CD4-positive, CD25-positive, alpha-beta regulatory T cell (primary cell): ENCODE measurements around the gene STARD5. TPM values are rescaled to one million over a fixed set of nuclear protein-coding genes. Genes with fewer than 3 reads are reported as not detected.

Experiments used
- ATAC-seq, 2 donors: fragments of 150-1000 bp; cut with Tn5 transposase; one replicate each; pipeline ENCODE4 v1.10.0; 2021; ENCODE audit warnings: low read depth in 2 of 2, moderate number of reproducible peaks in 2 of 2, moderate library complexity in 1 of 2
- DNase-seq, 3 donors: peaks; one replicate each; pipeline versions ENCODE4 v3.0.0 to v3.0.0-alpha.2; 2012 to 2022; ENCODE audit warnings: mixed read lengths in 1 of 3
- H3K27ac ChIP-seq: one replicate; pipeline ENCODE4 v1.7.0; 2013; ENCODE audit warnings: mild to moderate bottlenecking, low read length; ENCODE audit not compliant: insufficient read depth, poor library complexity, severe bottlenecking
- H3K27me3 ChIP-seq: one replicate; pipeline ENCODE4 v1.7.0; 2013; ENCODE audit warnings: low read length; ENCODE audit not compliant: control insufficient read depth, insufficient read depth
- H3K36me3 ChIP-seq: one replicate; pipeline ENCODE4 v1.7.0; 2013; ENCODE audit warnings: mild to moderate bottlenecking, low read length, moderate library complexity; ENCODE audit not compliant: control insufficient read depth, insufficient read depth
- H3K4me1 ChIP-seq: 2 replicates; pipeline ENCODE4 v1.7.0; 2013; ENCODE audit warnings: mild to moderate bottlenecking, low read length; ENCODE audit not compliant: insufficient read depth, control insufficient read depth, poor library complexity, severe bottlenecking
- H3K4me3 ChIP-seq: one replicate; pipeline ENCODE4 v1.7.0; 2013; ENCODE audit warnings: low read depth, mild to moderate bottlenecking, low read length, moderate library complexity
- H3K9me3 ChIP-seq, 2 experiments: 1 replicate in 1 of 2; 2 replicates in 1 of 2; pipeline ENCODE4 v1.7.0; 2013; ENCODE audit warnings: low read length in 2 of 2, mild to moderate bottlenecking in 1 of 2, moderate library complexity in 1 of 2; ENCODE audit not compliant: control insufficient read depth in 2 of 2
- H3K27ac Mint-ChIP-seq, 3 donors: one replicate each; pipeline ENCODE4 v1.8.0; 2020 to 2022; ENCODE audit warnings: mild to moderate bottlenecking in 3 of 3, mixed read lengths in 3 of 3, moderate library complexity in 2 of 3
- H3K27me3 Mint-ChIP-seq: one replicate; pipeline ENCODE4 v1.8.0; 2022; ENCODE audit warnings: mild to moderate bottlenecking, mixed read lengths
- H3K36me3 Mint-ChIP-seq: one replicate; pipeline ENCODE4 v1.8.0; 2020; ENCODE audit warnings: mixed read lengths
- H3K4me1 Mint-ChIP-seq, 4 donors: one replicate each; pipeline ENCODE4 v1.8.0; 2020 to 2022; ENCODE audit warnings: mixed read lengths in 4 of 4, mild to moderate bottlenecking in 1 of 4
- H3K4me3 Mint-ChIP-seq, 4 donors: one replicate each; pipeline ENCODE4 v1.8.0; 2020 to 2022; ENCODE audit warnings: mild to moderate bottlenecking in 4 of 4, mixed read lengths in 4 of 4, moderate library complexity in 3 of 4
- H3K9me3 Mint-ChIP-seq, 7 donors: one replicate each; pipeline ENCODE4 v1.8.0; 2020 to 2022; ENCODE audit warnings: mixed read lengths in 7 of 7, mild to moderate bottlenecking in 3 of 7, moderate library complexity in 2 of 7
- polyA plus RNA-seq, 4 donors: library from polyadenylated mRNA; unstranded; fragments of 300-500 nt; fragmentation: Illumina TruSeq; gene quantifications; one replicate each; pipeline ENCODE4 v1.2.3, GENCODE V29; 2021
- total RNA-seq: library from RNA; stranded (reverse); gene quantifications from one replicate; pipeline ENCODE4 v1.2.3, GENCODE V29; 2022

Gene STARD5
- total and polyA plus RNA-seq, 5 donors from 2014 or later: 4.0 to 6.6 (median 4.2) TPM

- Mint-ChIP-seq H3K4me1 (no peaks in the 10 kb centered on the region), H3K36me3 (no peaks in the 10 kb centered on the region), H3K27me3 (peaks cover 13% of the 10 kb centered on the region), H3K27ac (no peak overlapping the region), H3K9me3 (no peaks in the 10 kb centered on the region), H3K4me3 (no peak overlapping the region)
- DNase-seq: no peak
- no peak for ATAC-seq
- Histone ChIP-seq H3K36me3 (no peaks in the 10 kb centered on the region), H3K27ac (no peak overlapping the region), H3K9me3 (no peaks in the 10 kb centered on the region), H3K27me3 (no peaks in the 10 kb centered on the region), H3K4me1 (no peaks in the 10 kb centered on the region), H3K4me3 (no peak overlapping the region)
These were observed 22.7 kb upstream of the STARD5 start for GRCh38 chr15:81346611-81347010.

GRCh38 chr15:81343371-81343770 is 19.4 kb upstream of the STARD5 start:
- Mint-ChIP-seq H3K4me1 (no peaks in the 10 kb centered on the region), H3K4me3 (no peak overlapping the region), H3K27ac (peak overlapping the region in 1 of 3 donors; percentile 16), H3K9me3 (no peaks in the 10 kb centered on the region), H3K27me3 (peaks cover 12% of the 10 kb centered on the region), H3K36me3 (peaks cover 4% of the 10 kb centered on the region)
- H3K27me3 ChIP-seq: no peaks in the 10 kb centered on the region
- no peak for DNase-seq
- H3K27ac ChIP-seq: no peak overlapping the region
- no peaks in the 10 kb centered on the region for H3K36me3 ChIP-seq
- H3K9me3 ChIP-seq: no peaks in the 10 kb centered on the region
- no peaks in the 10 kb centered on the region for H3K4me1 ChIP-seq
- no peak overlapping the region for H3K4me3 ChIP-seq
- no peak for ATAC-seq

GRCh38 chr15:81341351-81341750 is 17.4 kb upstream of the STARD5 start:
- no peaks in the 10 kb centered on the region for H3K9me3 Mint-ChIP-seq
- H3K27me3 Mint-ChIP-seq: peaks cover 12% of the 10 kb centered on the region
- peaks cover 4% of the 10 kb centered on the region for H3K36me3 Mint-ChIP-seq
- H3K4me3 Mint-ChIP-seq: no peak overlapping the region
- ATAC-seq (no peak), DNase-seq (no peak)
- H3K27ac Mint-ChIP-seq: peak overlapping the region in 1 of 3 donors; percentile 34
- no peaks in the 10 kb centered on the region for H3K9me3 ChIP-seq
- H3K4me1 Mint-ChIP-seq: peaks cover 0 to 5% (median 5%) of the 10 kb centered on the region in 4 donors
- no peak overlapping the region for H3K27ac ChIP-seq
- H3K36me3 ChIP-seq: no peaks in the 10 kb centered on the region
- H3K27me3 ChIP-seq: no peaks in the 10 kb centered on the region
- H3K4me3 ChIP-seq: no peak overlapping the region
- no peaks in the 10 kb centered on the region for H3K4me1 ChIP-seq

- Histone ChIP-seq H3K4me3 (no peak overlapping the region), H3K27ac (no peak overlapping the region), H3K4me1 (no peaks in the 10 kb centered on the region), H3K27me3 (no peaks in the 10 kb centered on the region), H3K9me3 (no peaks in the 10 kb centered on the region), H3K36me3 (no peaks in the 10 kb centered on the region)
- H3K4me1 Mint-ChIP-seq: peaks cover 0 to 7% (median 5%) of the 10 kb centered on the region in 4 donors
- peaks cover 12% of the 10 kb centered on the region for H3K27me3 Mint-ChIP-seq
- peaks cover 4% of the 10 kb centered on the region for H3K36me3 Mint-ChIP-seq
- ATAC-seq (no peak), DNase-seq (no peak)
- H3K4me3 Mint-ChIP-seq: no peak overlapping the region
- H3K9me3 Mint-ChIP-seq: no peaks in the 10 kb centered on the region
- peak overlapping the region in 1 of 3 donors; percentile 10 for H3K27ac Mint-ChIP-seq
These were observed 15.9 kb upstream of the STARD5 start for GRCh38 chr15:81339851-81340250.

GRCh38 chr15:81339321-81339720 is 15.4 kb upstream of the STARD5 start:
- Mint-ChIP-seq H3K27ac (peak overlapping the region in 1 of 3 donors; percentile 10), H3K4me3 (no peak overlapping the region)
- no peak for ATAC-seq

GRCh38 chr15:81338170-81339007 is 14.4 kb upstream of the STARD5 start:
- Histone ChIP-seq H3K4me3 (no peak overlapping the region), H3K27ac (no peak overlapping the region), H3K36me3 (no peaks in the 10 kb centered on the region), H3K27me3 (no peaks in the 10 kb centered on the region), H3K4me1 (no peaks in the 10 kb centered on the region), H3K9me3 (no peaks in the 10 kb centered on the region)
- peaks cover 0 to 9% (median 6%) of the 10 kb centered on the region in 4 donors for H3K4me1 Mint-ChIP-seq
- no peaks in the 10 kb centered on the region for H3K9me3 Mint-ChIP-seq
- peak overlapping the region in 1 of 3 donors; percentile 33 for H3K27ac Mint-ChIP-seq
- ATAC-seq (no peak), DNase-seq (no peak)
- H3K27me3 Mint-ChIP-seq: peaks cover 7% of the 10 kb centered on the region
- no peak overlapping the region for H3K4me3 Mint-ChIP-seq
- H3K36me3 Mint-ChIP-seq: peaks cover 4% of the 10 kb centered on the region

More at GRCh38 chr15:81339321-81339720, 15.4 kb upstream of the STARD5 start:
- H3K9me3 Mint-ChIP-seq: no peaks in the 10 kb centered on the region
- H3K4me3 ChIP-seq: no peak overlapping the region
- H3K9me3 ChIP-seq: no peaks in the 10 kb centered on the region
- H3K4me1 ChIP-seq: no peaks in the 10 kb centered on the region
- H3K36me3 Mint-ChIP-seq: peaks cover 4% of the 10 kb centered on the region
- no peaks in the 10 kb centered on the region for H3K36me3 ChIP-seq
- no peak overlapping the region for H3K27ac ChIP-seq
- DNase-seq: no peak
- peaks cover 0 to 7% (median 5%) of the 10 kb centered on the region in 4 donors for H3K4me1 Mint-ChIP-seq
- H3K27me3 ChIP-seq: no peaks in the 10 kb centered on the region
- H3K27me3 Mint-ChIP-seq: peaks cover 12% of the 10 kb centered on the region

GRCh38 chr15:81337713-81338157 is 13.8 kb upstream of the STARD5 start:
- H3K27ac ChIP-seq: no peak overlapping the region
- Mint-ChIP-seq H3K4me1 (peaks cover 0 to 15% (median 7%) of the 10 kb centered on the region in 4 donors), H3K9me3 (no peaks in the 10 kb centered on the region), H3K4me3 (no peak overlapping the region), H3K36me3 (peaks cover 4% of the 10 kb centered on the region), H3K27ac (no peak overlapping the region), H3K27me3 (peaks cover 4% of the 10 kb centered on the region)
- no peaks in the 10 kb centered on the region for H3K4me1 ChIP-seq
- H3K9me3 ChIP-seq: no peaks in the 10 kb centered on the region
- no peaks in the 10 kb centered on the region for H3K36me3 ChIP-seq
- H3K4me3 ChIP-seq: no peak overlapping the region
- DNase-seq (no peak), ATAC-seq (no peak)
- H3K27me3 ChIP-seq: no peaks in the 10 kb centered on the region

GRCh38 chr15:81337241-81337640 is 13.3 kb upstream of the STARD5 start:
- H3K4me3 ChIP-seq: no peak overlapping the region
- H3K27ac ChIP-seq: no peak overlapping the region
- no peaks in the 10 kb centered on the region for H3K36me3 ChIP-seq
- Mint-ChIP-seq H3K27me3 (peaks cover 4% of the 10 kb centered on the region), H3K4me3 (no peak overlapping the region), H3K27ac (no peak overlapping the region), H3K36me3 (peaks cover 4% of the 10 kb centered on the region), H3K9me3 (no peaks in the 10 kb centered on the region), H3K4me1 (peaks cover 0 to 15% (median 7%) of the 10 kb centered on the region in 4 donors)
- H3K4me1 ChIP-seq: no peaks in the 10 kb centered on the region
- ATAC-seq (no peak), DNase-seq (no peak)
- no peaks in the 10 kb centered on the region for H3K9me3 ChIP-seq
- H3K27me3 ChIP-seq: no peaks in the 10 kb centered on the region
